ENCODE data around the gene PUSL1.

The PUSL1 gene

GRCh38 chr1:1357871-1358432, 49.6 kb downstream of the PUSL1 start:
- no peak for TF ChIP-seq CTCF (conservative IDR thresholded peaks at IDR 0.05)
- no peak overlapping the region for H3K27ac ChIP-seq

GRCh38 chr1:1358433-1359271, 50.3 kb downstream of the PUSL1 start, which contains the start of gene MXRA8:
TSS of gene MXRA8 (minus strand) at chr1:1358555. CDS start at chr1:1358504, 51 bp downstream.
- no peak for TF ChIP-seq CTCF (conservative IDR thresholded peaks at IDR 0.05)
- no peak within 1 kb of the TSS for H3K27ac ChIP-seq

- no peak overlapping the region for H3K27ac ChIP-seq
Observed at GRCh38 chr1:1359308-1359663, 50.9 kb downstream of the PUSL1 start.

GRCh38 chr1:1359664-1360468, 51.5 kb downstream of the PUSL1 start:
- no peak for TF ChIP-seq CTCF (conservative IDR thresholded peaks at IDR 0.05)
- no peak overlapping the region for H3K27ac ChIP-seq

More at GRCh38 chr1:1359308-1359663, 50.9 kb downstream of the PUSL1 start:
- no peak for TF ChIP-seq CTCF (conservative IDR thresholded peaks at IDR 0.05)

- no peak for TF ChIP-seq CTCF (conservative IDR thresholded peaks at IDR 0.05)
- no peak overlapping the region for H3K27ac ChIP-seq
Observed at GRCh38 chr1:1360506-1361169, 52.2 kb downstream of the PUSL1 start.
